ENCODE data around the gene DCDC2B.

DNA sequence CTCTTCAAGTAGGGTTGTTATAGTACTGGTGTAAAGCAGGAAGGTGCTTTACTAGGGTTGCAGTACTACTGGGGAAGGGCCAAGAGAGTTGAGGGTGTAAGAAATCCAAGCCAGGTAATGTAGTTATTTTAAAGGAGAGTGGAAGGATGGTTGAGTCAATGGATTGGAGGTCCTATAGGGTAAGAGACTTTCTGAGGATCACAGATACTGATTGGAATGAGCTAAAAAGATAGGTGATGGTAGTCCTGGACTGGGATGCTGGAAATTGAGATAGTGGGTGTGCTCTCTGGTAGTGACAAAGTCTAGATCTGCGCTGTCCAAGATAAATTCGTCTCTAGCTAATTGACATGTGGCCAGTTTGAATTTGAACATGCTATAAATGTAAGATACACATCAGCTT lies 22.4 kb upstream of the DCDC2B start:
- TF ChIP-seq, protein P1, sequence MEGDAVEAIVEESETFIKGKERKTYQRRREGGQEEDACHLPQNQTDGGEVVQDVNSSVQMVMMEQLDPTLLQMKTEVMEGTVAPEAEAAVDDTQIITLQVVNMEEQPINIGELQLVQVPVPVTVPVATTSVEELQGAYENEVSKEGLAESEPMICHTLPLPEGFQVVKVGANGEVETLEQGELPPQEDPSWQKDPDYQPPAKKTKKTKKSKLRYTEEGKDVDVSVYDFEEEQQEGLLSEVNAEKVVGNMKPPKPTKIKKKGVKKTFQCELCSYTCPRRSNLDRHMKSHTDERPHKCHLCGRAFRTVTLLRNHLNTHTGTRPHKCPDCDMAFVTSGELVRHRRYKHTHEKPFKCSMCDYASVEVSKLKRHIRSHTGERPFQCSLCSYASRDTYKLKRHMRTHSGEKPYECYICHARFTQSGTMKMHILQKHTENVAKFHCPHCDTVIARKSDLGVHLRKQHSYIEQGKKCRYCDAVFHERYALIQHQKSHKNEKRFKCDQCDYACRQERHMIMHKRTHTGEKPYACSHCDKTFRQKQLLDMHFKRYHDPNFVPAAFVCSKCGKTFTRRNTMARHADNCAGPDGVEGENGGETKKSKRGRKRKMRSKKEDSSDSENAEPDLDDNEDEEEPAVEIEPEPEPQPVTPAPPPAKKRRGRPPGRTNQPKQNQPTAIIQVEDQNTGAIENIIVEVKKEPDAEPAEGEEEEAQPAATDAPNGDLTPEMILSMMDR (IDR thresholded peaks at IDR 0.05): no peak
- no peak for TF ChIP-seq ELF4 (CRISPR knock-in tag; IDR thresholded peaks at IDR 0.05; ENCODE audit: low read depth)
